CD4-positive, alpha-beta T cell (primary cell): Measurements from ENCODE around the gene EARS2. TPM values are rescaled to one million over a fixed set of nuclear protein-coding genes. Genes with fewer than 3 reads are reported as not detected.

ENCODE experiments used
- ATAC-seq: fragments of 200-7000 bp; cut with Tn5 transposase; one replicate; pipeline ENCODE4 v1.10.0; 2022; ENCODE audit warnings: mild to moderate bottlenecking; ENCODE audit not compliant: poor library complexity
- CTCF ChIA-PET: fragments of 350-600 bp; sonication (Branson Sonifier 250); formaldehyde crosslinking; loops from one replicate; lab custom pipeline; 2021; ENCODE audit warnings: antibody characterized with exemption, inconsistent platforms; lab: Charles Lee
- POLR2A ChIA-PET: fragments of 350-600 bp; sonication (Branson Sonifier 250); formaldehyde crosslinking; loops from one replicate; lab custom pipeline; 2021; ENCODE audit warnings: antibody characterized with exemption, inconsistent platforms; lab: Charles Lee
- DNase-seq, 14 experiments: peaks; one replicate each; pipeline ENCODE4 v3.0.0-alpha.2; 2013 to 2020; ENCODE audit warnings: mixed read lengths in 2 of 14
- H3K27ac ChIP-seq, 2 donors: one replicate each; pipeline versions ENCODE4 v1.5.1 to v1.7.0; 2013; ENCODE audit warnings: low read length in 2 of 2, low read depth in 1 of 2, mild to moderate bottlenecking in 1 of 2
- H3K27me3 ChIP-seq, 2 experiments: 1 replicate in 1 of 2; 2 replicates in 1 of 2; pipeline versions ENCODE4 v1.6.1 to v1.7.0; 2013; ENCODE audit warnings: low read length in 2 of 2, control low read depth in 1 of 2, mild to moderate bottlenecking in 1 of 2, moderate library complexity in 1 of 2; ENCODE audit not compliant: insufficient read depth in 2 of 2, control insufficient read depth in 1 of 2
- H3K36me3 ChIP-seq: one replicate; pipeline ENCODE4 v1.6.1; 2013; ENCODE audit warnings: low read length, control low read depth; ENCODE audit not compliant: insufficient read depth
- H3K4me1 ChIP-seq: one replicate; pipeline ENCODE4 v1.6.1; 2013; ENCODE audit warnings: low read length, control low read depth; ENCODE audit not compliant: insufficient read depth
- H3K4me3 ChIP-seq: one replicate; pipeline ENCODE4 v1.5.1; 2013; ENCODE audit warnings: mild to moderate bottlenecking, low read length, moderate library complexity
- H3K9me3 ChIP-seq, 2 experiments: 1 replicate in 1 of 2; 2 replicates in 1 of 2; pipeline versions ENCODE4 v1.6.1 to v1.7.0; 2013; ENCODE audit warnings: low read length in 2 of 2, mild to moderate bottlenecking in 2 of 2, control low read depth in 1 of 2, moderate library complexity in 1 of 2; ENCODE audit not compliant: control insufficient read depth in 1 of 2, insufficient read depth in 1 of 2
- H3K27ac Mint-ChIP-seq: one replicate; pipeline ENCODE4 v1.8.0; 2020; ENCODE audit warnings: mixed read lengths
- H3K27me3 Mint-ChIP-seq: one replicate; pipeline ENCODE4 v1.8.0; 2021; ENCODE audit warnings: mixed read lengths
- H3K36me3 Mint-ChIP-seq: one replicate; pipeline ENCODE4 v1.8.0; 2021; ENCODE audit warnings: low read depth, mixed read lengths
- H3K4me1 Mint-ChIP-seq: one replicate; pipeline ENCODE4 v1.8.0; 2021; ENCODE audit warnings: low read depth, mixed read lengths
- H3K4me3 Mint-ChIP-seq: one replicate; pipeline ENCODE4 v1.8.0; 2020; ENCODE audit warnings: mild to moderate bottlenecking, mixed read lengths
- H3K9me3 Mint-ChIP-seq: one replicate; pipeline ENCODE4 v1.8.0; 2020; ENCODE audit warnings: mixed read lengths
- intact Hi-C, 2 experiments: fragments of 100-400 bp; cut with DNase I in 1 of 2; cut with micrococcal nuclease in 1 of 2; formaldehyde crosslinking; loops; one replicate each; pipeline versions ENCODE4 v1.15.1 to v1.9.0; 2023 to 2025; cut with DNase I, micrococcal nuclease
- total RNA-seq, 174 experiments: library from RNA in 2 of 174; stranded (reverse) in 2 of 174; gene quantifications; one replicate each; pipeline ENCODE4 v1.2.3 and lab custom pipeline; 2021 to 2026
- TF ChIP-seq, protein P1 (sequence below): fragments of 200-600 bp; IDR thresholded peaks from one replicate; pipeline ENCODE4 v1.8.0; 2022; ENCODE audit warnings: antibody characterized with exemption, mild to moderate bottlenecking

EARS2 gene
- total RNA-seq, 2 experiments from 2014 or later, result 7.9 to 8.0 TPM

DNA sequence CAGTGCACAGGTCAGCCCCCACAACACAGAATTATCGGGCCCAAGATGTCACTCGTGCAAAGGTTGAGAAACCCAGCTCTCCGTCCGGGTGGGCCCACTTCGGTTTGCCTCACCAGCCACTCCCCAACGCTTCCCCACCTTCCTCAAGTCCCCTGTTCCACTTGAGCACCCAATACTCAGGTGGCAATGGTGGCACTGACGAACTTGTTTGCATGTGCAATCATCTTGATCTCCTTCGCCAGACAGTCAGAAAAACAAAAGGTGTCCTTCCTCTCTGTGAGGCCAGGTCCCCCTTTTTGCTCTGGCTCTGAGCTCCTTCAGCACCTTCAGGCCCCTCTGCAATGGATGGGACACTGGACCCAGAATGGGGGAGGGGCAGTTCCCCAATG lies 50.5 kb downstream of the EARS2 start:
- Histone ChIP-seq H3K4me1 (peaks cover 65% of the 10 kb centered on the region), H3K9me3 (no peaks in the 10 kb centered on the region), H3K4me3 (no peak overlapping the region), H3K36me3 (peaks cover 7% of the 10 kb centered on the region), H3K27ac (no peak overlapping the region), H3K27me3 (no peaks in the 10 kb centered on the region)
- Mint-ChIP-seq H3K9me3 (no peaks in the 10 kb centered on the region), H3K27ac (peak overlapping the region; percentile 37), H3K27me3 (no peaks in the 10 kb centered on the region), H3K4me3 (peak overlapping the region; percentile 32), H3K36me3 (peaks cover 10% of the 10 kb centered on the region), H3K4me1 (peaks cover 77% of the 10 kb centered on the region)
- TF ChIP-seq, protein P1, sequence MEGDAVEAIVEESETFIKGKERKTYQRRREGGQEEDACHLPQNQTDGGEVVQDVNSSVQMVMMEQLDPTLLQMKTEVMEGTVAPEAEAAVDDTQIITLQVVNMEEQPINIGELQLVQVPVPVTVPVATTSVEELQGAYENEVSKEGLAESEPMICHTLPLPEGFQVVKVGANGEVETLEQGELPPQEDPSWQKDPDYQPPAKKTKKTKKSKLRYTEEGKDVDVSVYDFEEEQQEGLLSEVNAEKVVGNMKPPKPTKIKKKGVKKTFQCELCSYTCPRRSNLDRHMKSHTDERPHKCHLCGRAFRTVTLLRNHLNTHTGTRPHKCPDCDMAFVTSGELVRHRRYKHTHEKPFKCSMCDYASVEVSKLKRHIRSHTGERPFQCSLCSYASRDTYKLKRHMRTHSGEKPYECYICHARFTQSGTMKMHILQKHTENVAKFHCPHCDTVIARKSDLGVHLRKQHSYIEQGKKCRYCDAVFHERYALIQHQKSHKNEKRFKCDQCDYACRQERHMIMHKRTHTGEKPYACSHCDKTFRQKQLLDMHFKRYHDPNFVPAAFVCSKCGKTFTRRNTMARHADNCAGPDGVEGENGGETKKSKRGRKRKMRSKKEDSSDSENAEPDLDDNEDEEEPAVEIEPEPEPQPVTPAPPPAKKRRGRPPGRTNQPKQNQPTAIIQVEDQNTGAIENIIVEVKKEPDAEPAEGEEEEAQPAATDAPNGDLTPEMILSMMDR, result no peak
- intact Hi-C loops, result loop anchor here (5.0 to 10.0 kb wide), 2 partner anchors 52 to 54 kb away; partner anchors contain the start of gene COG7 (in 2 of the 2)
- ChIA-PET CTCF (interaction anchor here (1.5 to 1.7 kb wide), 2 partner anchors 71 to 72 kb away, joined by 3 to 4 read pairs; no protein-coding TSS in a partner anchor), POLR2A (no interaction called here)
- DNase-seq, result no peak
- no peak for ATAC-seq

GRCh38 chr16:23505671-23506605 lies 51.2 kb downstream of the EARS2 start:
- peak overlapping the region; percentile 32 for H3K4me3 Mint-ChIP-seq
- peaks cover 83% of the 10 kb centered on the region for H3K4me1 Mint-ChIP-seq
- DNase-seq, result no peak
- peaks cover 12% of the 10 kb centered on the region for H3K36me3 ChIP-seq
- H3K27ac ChIP-seq, result no peak overlapping the region
- TF ChIP-seq, protein P1, result no peak
- H3K9me3 ChIP-seq, result no peaks in the 10 kb centered on the region
- no peaks in the 10 kb centered on the region for H3K27me3 ChIP-seq
- ChIA-PET CTCF (interaction anchor here (1.5 to 1.7 kb wide), 2 partner anchors 70 to 72 kb away, joined by 3 to 4 read pairs; no protein-coding TSS in a partner anchor), POLR2A (no interaction called here)
- H3K4me3 ChIP-seq, result no peak overlapping the region
- no peaks in the 10 kb centered on the region for H3K9me3 Mint-ChIP-seq
- peaks cover 10% of the 10 kb centered on the region for H3K36me3 Mint-ChIP-seq
- ATAC-seq, result no peak
- H3K4me1 ChIP-seq, result peaks cover 63% of the 10 kb centered on the region
- intact Hi-C loops, result loop anchor here (5.0 to 10.0 kb wide), 2 partner anchors 51 to 54 kb away; partner anchors contain the start of gene COG7 (in 2 of the 2)
- no peaks in the 10 kb centered on the region for H3K27me3 Mint-ChIP-seq
- no peak overlapping the region for H3K27ac Mint-ChIP-seq

- H3K4me3 ChIP-seq, result no peak overlapping the region
- peak overlapping the region; percentile 70 for H3K4me3 Mint-ChIP-seq
Observed at GRCh38 chr16:23505180-23505665, 51.9 kb downstream of the EARS2 start.

More at GRCh38 chr16:23505180-23505665, 51.9 kb downstream of the EARS2 start:
- Histone ChIP-seq H3K36me3 (peaks cover 15% of the 10 kb centered on the region), H3K27ac (peak overlapping the region in 1 of 2 donors; percentile 40), H3K9me3 (no peaks in the 10 kb centered on the region), H3K4me1 (peaks cover 62% of the 10 kb centered on the region), H3K27me3 (no peaks in the 10 kb centered on the region)
- TF ChIP-seq, protein P1, result no peak
- Mint-ChIP-seq H3K36me3 (peaks cover 10% of the 10 kb centered on the region), H3K4me1 (peaks cover 86% of the 10 kb centered on the region), H3K27ac (peak overlapping the region; percentile 79), H3K9me3 (no peaks in the 10 kb centered on the region), H3K27me3 (no peaks in the 10 kb centered on the region)
- ChIA-PET CTCF (interaction anchor here (0.6 to 1.2 kb wide), 2 partner anchors 33 to 52 kb away, joined by 3 read pairs; partner anchors contain the start of genes EARS2 and UBFD1), POLR2A (no interaction called here)
- ATAC-seq, result no peak
- DNase-seq, result no peak
- intact Hi-C loops, result loop anchor here (5.0 to 10.0 kb wide), 2 partner anchors 50 to 53 kb away; partner anchors contain the start of gene COG7 (in 2 of the 2)
